Natural killer cell (primary cell): ENCODE data around the gene SAFB. TPM values are rescaled to one million over a fixed set of nuclear protein-coding genes. Genes with fewer than 3 reads are reported as not detected.

ENCODE experiments used
- ATAC-seq, 3 donors: fragments of 150-1000 bp in 2 of 3; fragments of 200-7000 bp in 1 of 3; cut with Tn5 transposase; 1 replicate in 1 of 3; 2 replicates in 2 of 3; pipeline ENCODE4 v1.10.0; 2021; ENCODE audit warnings: mild to moderate bottlenecking in 2 of 3, moderate library complexity in 2 of 3
- DNase-seq, 2 donors: peaks; one replicate each; pipeline versions ENCODE4 v3.0.0 to v3.0.0-alpha.2; 2013 to 2021; ENCODE audit warnings: mixed read lengths in 1 of 2
- H3K27ac ChIP-seq: one replicate; pipeline ENCODE4 v1.5.1; 2013; ENCODE audit warnings: mild to moderate bottlenecking, low read length
- H3K27me3 ChIP-seq: one replicate; pipeline ENCODE4 v1.6.1; 2013; ENCODE audit warnings: low read length; ENCODE audit not compliant: control insufficient read depth, insufficient read depth
- H3K36me3 ChIP-seq: one replicate; pipeline ENCODE4 v1.6.1; 2013; ENCODE audit warnings: low read length; ENCODE audit not compliant: control insufficient read depth, insufficient read depth
- H3K4me1 ChIP-seq: one replicate; pipeline ENCODE4 v1.6.1; 2013; ENCODE audit warnings: low read length; ENCODE audit not compliant: control insufficient read depth, insufficient read depth
- H3K4me3 ChIP-seq: one replicate; pipeline ENCODE4 v1.5.1; 2013; ENCODE audit warnings: low read length
- H3K9me3 ChIP-seq: one replicate; pipeline ENCODE4 v1.6.1; 2013; ENCODE audit warnings: low read length; ENCODE audit not compliant: control insufficient read depth, insufficient read depth
- H3K27ac Mint-ChIP-seq, 2 donors: one replicate each; pipeline ENCODE4 v1.8.0; 2022; ENCODE audit warnings: mild to moderate bottlenecking in 2 of 2, mixed read lengths in 2 of 2, moderate library complexity in 1 of 2
- H3K27me3 Mint-ChIP-seq, 2 donors: one replicate each; pipeline ENCODE4 v1.8.0; 2022; ENCODE audit warnings: low read depth in 2 of 2, mixed read lengths in 2 of 2
- H3K36me3 Mint-ChIP-seq: one replicate; pipeline ENCODE4 v1.8.0; 2022; ENCODE audit warnings: mixed read lengths
- H3K4me1 Mint-ChIP-seq, 2 donors: one replicate each; pipeline ENCODE4 v1.8.0; 2022; ENCODE audit warnings: mixed read lengths in 2 of 2
- H3K4me3 Mint-ChIP-seq: one replicate; pipeline ENCODE4 v1.8.0; 2022; ENCODE audit warnings: mild to moderate bottlenecking, moderate library complexity, mixed read lengths
- H3K9me3 Mint-ChIP-seq, 2 donors: one replicate each; pipeline ENCODE4 v1.8.0; 2022; ENCODE audit warnings: mixed read lengths in 2 of 2
- CTCF ChIP-seq: fragments of 200-600 bp; IDR thresholded peaks from one replicate; pipeline ENCODE4 v1.8.0; 2022; ENCODE audit warnings: antibody characterized with exemption
- WGBS: methylation state at CpG from one replicate; pipeline ENCODE4 v1.1.7; 2013; ENCODE audit warnings: missing lambda C conversion rate; ENCODE audit not compliant: insufficient coverage; 5-methylcytosine and 5-hydroxymethylcytosine counted together
- intact Hi-C: fragments of 100-400 bp; cut with micrococcal nuclease; formaldehyde crosslinking; loops from one replicate; pipeline ENCODE4 v1.14.2; 2022
- total RNA-seq, 4 donors: library from RNA; stranded (reverse); fragments of 120-200 nt in 1 of 4; gene quantifications; one replicate each; pipeline versions ENCODE4 v1.2.3 to v1.2.4, GENCODE V29; 2013 to 2022

Gene SAFB
- total RNA-seq, 3 donors from 2014 or later (not counting 1 experiment from before 2014, with no cell fraction given), result 195 to 229 (median 207) TPM

GRCh38 chr19:5690125-5690954 lies 67.5 kb downstream of the SAFB start, which contains the start of gene RPL36:
TSS of gene RPL36 (plus strand) at chr19:5690295. CDS start at chr19:5690508, 213 bp downstream.
- H3K27ac ChIP-seq, result peak within 1 kb of the TSS; percentile 83
- no peaks in the 10 kb centered on the region for H3K9me3 ChIP-seq
- no peaks in the 10 kb centered on the region for H3K27me3 ChIP-seq
- Mint-ChIP-seq H3K36me3 (no peaks in the 10 kb centered on the region), H3K9me3 (no peaks in the 10 kb centered on the region), H3K27me3 (no peaks in the 10 kb centered on the region), H3K27ac (peak within 1 kb of the TSS; percentile 90 to 97), H3K4me1 (peaks cover 13 to 49% of the 10 kb centered on the region in 2 donors), H3K4me3 (peak within 1 kb of the TSS; percentile 94)
- peak within 1 kb of the TSS; percentile 91 for H3K4me3 ChIP-seq
- ATAC-seq, result peak; percentile 61 to 81 (median 65)
- under 1% methylated on average over 73 of the region's 73 CpGs for WGBS
- peak; percentile 96 for TF ChIP-seq CTCF
- H3K36me3 ChIP-seq, result peaks cover 32% of the 10 kb centered on the region
- intact Hi-C loops, result loop anchor here (1.0 kb wide), 2 partner anchors 10 to 30 kb away; partner anchors contain the start of genes CATSPERD, LONP1 and MICOS13
- peaks cover 39% of the 10 kb centered on the region for H3K4me1 ChIP-seq
- DNase-seq, result peak; percentile 99

- WGBS, result 10% methylated on average over 54 of the region's 54 CpGs
- DNase-seq, result peak in 1 of 2 donors; percentile 61
- Mint-ChIP-seq H3K36me3 (no peaks in the 10 kb centered on the region), H3K4me3 (peak overlapping the region; percentile 94), H3K4me1 (peaks cover 13 to 43% of the 10 kb centered on the region in 2 donors), H3K27me3 (no peaks in the 10 kb centered on the region), H3K27ac (peak overlapping the region; percentile 90 to 97), H3K9me3 (no peaks in the 10 kb centered on the region)
- H3K36me3 ChIP-seq, result peaks cover 41% of the 10 kb centered on the region
- peak overlapping the region; percentile 83 for H3K27ac ChIP-seq
- H3K9me3 ChIP-seq, result no peaks in the 10 kb centered on the region
- no peaks in the 10 kb centered on the region for H3K27me3 ChIP-seq
- no peak for TF ChIP-seq CTCF
- intact Hi-C loops, result loop anchor here (1.0 kb wide), 2 partner anchors 11 to 29 kb away; partner anchors contain the start of genes CATSPERD, LONP1 and MICOS13
- H3K4me1 ChIP-seq, result peaks cover 36% of the 10 kb centered on the region
- peak overlapping the region; percentile 91 for H3K4me3 ChIP-seq
- ATAC-seq, result no peak
Observed at GRCh38 chr19:5690955-5691821, 68.3 kb downstream of the SAFB start.

GRCh38 chr19:5691822-5692722 lies 69.2 kb downstream of the SAFB start:
- no peak for TF ChIP-seq CTCF
- H3K9me3 Mint-ChIP-seq, result no peaks in the 10 kb centered on the region
- Histone ChIP-seq H3K9me3 (no peaks in the 10 kb centered on the region), H3K27ac (no peak overlapping the region), H3K4me1 (peaks cover 30% of the 10 kb centered on the region), H3K4me3 (no peak overlapping the region), H3K27me3 (no peaks in the 10 kb centered on the region), H3K36me3 (peaks cover 46% of the 10 kb centered on the region)
- DNase-seq (no peak), ATAC-seq (no peak)
- H3K4me3 Mint-ChIP-seq, result no peak overlapping the region
- intact Hi-C loops, result no loop called here
- no peaks in the 10 kb centered on the region for H3K36me3 Mint-ChIP-seq
- 82% methylated on average over 42 of the region's 42 CpGs for WGBS
- peaks cover 13 to 37% of the 10 kb centered on the region in 2 donors for H3K4me1 Mint-ChIP-seq
- H3K27me3 Mint-ChIP-seq, result no peaks in the 10 kb centered on the region
- H3K27ac Mint-ChIP-seq, result peak overlapping the region in 1 of 2 donors; percentile 74
